ENCODE results near the gene TBC1D3C. TPM values are rescaled to one million over a fixed set of nuclear protein-coding genes. Genes with fewer than 3 reads are reported as not detected.
"Not testable (repeated sequence)": the region's sequence is repeated elsewhere in the genome, so short reads cannot be mapped to it uniquely, and the experiment has no call there.

TBC1D3C gene
- 0.38 TPM for total RNA-seq
- long read RNA-seq = 0 reads

GRCh38 chr17:38068534-38068933 lies at the start of gene TBC1D3C:
TBC1D3C (minus strand) TSS chr17:38068634; CDS start chr17:38067066, 1,568 bp downstream.
- intact Hi-C loops (cut with DNase I); H3K27ac ChIP-seq; H3K36me3 ChIP-seq; H3K4me1 ChIP-seq; ATAC-seq; H3K4me3 ChIP-seq; H3K27me3 ChIP-seq (ENCODE audit: low read depth); H3K9me3 ChIP-seq; DNase-seq: not testable (repeated sequence)

- DNase-seq; H3K4me3 ChIP-seq; H3K4me1 ChIP-seq; H3K27ac ChIP-seq; H3K9me3 ChIP-seq; intact Hi-C loops (cut with DNase I); ATAC-seq; H3K36me3 ChIP-seq; H3K27me3 ChIP-seq (ENCODE audit: low read depth): not testable (repeated sequence)
Measured at GRCh38 chr17:38099262-38099661, 30.8 kb upstream of the TBC1D3C start.

- DNase-seq; H3K4me3 ChIP-seq; ATAC-seq; H3K4me1 ChIP-seq; intact Hi-C loops (cut with DNase I); H3K27me3 ChIP-seq (ENCODE audit: low read depth); H3K27ac ChIP-seq; H3K9me3 ChIP-seq; H3K36me3 ChIP-seq: not testable (repeated sequence)
Measured at GRCh38 chr17:38094059-38094694, 25.7 kb upstream of the TBC1D3C start.

- intact Hi-C loops (cut with DNase I); H3K4me1 ChIP-seq; H3K9me3 ChIP-seq; H3K27me3 ChIP-seq (ENCODE audit: low read depth); H3K36me3 ChIP-seq; ATAC-seq; H3K27ac ChIP-seq; H3K4me3 ChIP-seq: not testable (repeated sequence)
- DNase-seq = peak; percentile 3
Measured at GRCh38 chr17:38088120-38088519, 19.7 kb upstream of the TBC1D3C start.

- H3K27ac ChIP-seq; intact Hi-C loops (cut with DNase I); H3K36me3 ChIP-seq; H3K27me3 ChIP-seq (ENCODE audit: low read depth); H3K4me1 ChIP-seq; H3K9me3 ChIP-seq; DNase-seq; ATAC-seq; H3K4me3 ChIP-seq: not testable (repeated sequence)
Measured at GRCh38 chr17:38087344-38087743, 18.9 kb upstream of the TBC1D3C start.

Other genes with a start within 250 kb of the TBC1D3C start
- not detected for gene TBC1D3K, start 144.2 kb downstream of the TBC1D3C start, total RNA-seq
- gene TBC1D3L, start 79.6 kb downstream of the TBC1D3C start, total RNA-seq = 20.7 TPM
- gene TBC1D3D, start 64.7 kb downstream of the TBC1D3C start, total RNA-seq = 0.92 TPM
- gene TBC1D3E, start 59.3 kb upstream of the TBC1D3C start, total RNA-seq = not detected
- gene TBC1D3, start 123.9 kb upstream of the TBC1D3C start, total RNA-seq = not detected
- gene MRPL45, start 228.5 kb upstream of the TBC1D3C start, total RNA-seq = 26.7 TPM

Measured in lower lobe of right lung (tissue), 2 donors.